ENCODE measurements around the gene C20orf96. TPM values are rescaled to one million over a fixed set of nuclear protein-coding genes. Genes with fewer than 3 reads are reported as not detected.

Gene C20orf96
- total RNA-seq, 1 experiment from 2014 or later, result 20.5 TPM

DNA sequence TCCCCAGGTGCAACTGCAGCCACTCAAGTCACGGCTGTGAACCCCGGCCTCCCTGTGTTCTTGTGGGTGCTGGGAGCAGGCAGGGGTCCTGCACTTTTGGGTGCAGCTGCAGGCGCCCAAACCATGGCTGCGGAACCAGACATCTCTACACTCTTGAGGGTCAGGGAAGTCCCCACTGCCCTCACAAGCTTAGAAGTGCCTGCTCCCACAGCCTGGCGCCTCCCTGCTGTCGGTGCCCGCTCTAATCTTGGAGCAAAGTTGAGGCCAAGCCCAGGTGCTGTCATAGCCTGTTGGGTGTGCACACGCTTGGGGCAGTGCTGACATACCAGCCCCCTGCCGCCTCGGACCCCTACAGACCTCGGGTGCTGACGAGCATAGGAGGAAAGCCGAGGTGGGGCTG is 26.8 kb downstream of the C20orf96 start:
- no peaks in the 10 kb centered on the region for H3K9me3 ChIP-seq (ENCODE audit: control insufficient read depth, insufficient read depth, low read depth, low read length)
- intact Hi-C loops (cut with micrococcal nuclease; ENCODE audit: unreplicated experiment) (no loop called here), in situ Hi-C loops (cut with HindIII; ENCODE audit: low pct_unique_long_range_greater_than_20kb, low sequenced_read_pairs) (no loop called here)
- H3K36me3 ChIP-seq (ENCODE audit: control insufficient read depth, insufficient read depth, low read length), result no peaks in the 10 kb centered on the region
- POLR2A ChIA-PET, result no interaction called here
- no peaks in the 10 kb centered on the region; the same call in 1 of the 2 replicates for H3K27me3 ChIP-seq (ENCODE audit: control insufficient read depth, insufficient read depth, low read length)
- CTCF ChIA-PET, result interaction anchor here (0.6 kb wide), 1 partner anchor 23 kb away, joined by 3 read pairs; no protein-coding TSS in a partner anchor
- no peak overlapping the region for H3K27ac ChIP-seq (ENCODE audit: low read length)
- no peak for ATAC-seq
- DNase-seq (ENCODE audit: low read depth, low spot score), result no peak
- no peaks in the 10 kb centered on the region for H3K4me1 ChIP-seq (ENCODE audit: control insufficient read depth, insufficient read depth, low read length)
- no peak overlapping the region for H3K4me3 ChIP-seq (ENCODE audit: low read depth in 2 of 2, low read length in 2 of 2)
- BruUV-seq (replicated peaks), result no TSS peak
- TF ChIP-seq, protein P1, sequence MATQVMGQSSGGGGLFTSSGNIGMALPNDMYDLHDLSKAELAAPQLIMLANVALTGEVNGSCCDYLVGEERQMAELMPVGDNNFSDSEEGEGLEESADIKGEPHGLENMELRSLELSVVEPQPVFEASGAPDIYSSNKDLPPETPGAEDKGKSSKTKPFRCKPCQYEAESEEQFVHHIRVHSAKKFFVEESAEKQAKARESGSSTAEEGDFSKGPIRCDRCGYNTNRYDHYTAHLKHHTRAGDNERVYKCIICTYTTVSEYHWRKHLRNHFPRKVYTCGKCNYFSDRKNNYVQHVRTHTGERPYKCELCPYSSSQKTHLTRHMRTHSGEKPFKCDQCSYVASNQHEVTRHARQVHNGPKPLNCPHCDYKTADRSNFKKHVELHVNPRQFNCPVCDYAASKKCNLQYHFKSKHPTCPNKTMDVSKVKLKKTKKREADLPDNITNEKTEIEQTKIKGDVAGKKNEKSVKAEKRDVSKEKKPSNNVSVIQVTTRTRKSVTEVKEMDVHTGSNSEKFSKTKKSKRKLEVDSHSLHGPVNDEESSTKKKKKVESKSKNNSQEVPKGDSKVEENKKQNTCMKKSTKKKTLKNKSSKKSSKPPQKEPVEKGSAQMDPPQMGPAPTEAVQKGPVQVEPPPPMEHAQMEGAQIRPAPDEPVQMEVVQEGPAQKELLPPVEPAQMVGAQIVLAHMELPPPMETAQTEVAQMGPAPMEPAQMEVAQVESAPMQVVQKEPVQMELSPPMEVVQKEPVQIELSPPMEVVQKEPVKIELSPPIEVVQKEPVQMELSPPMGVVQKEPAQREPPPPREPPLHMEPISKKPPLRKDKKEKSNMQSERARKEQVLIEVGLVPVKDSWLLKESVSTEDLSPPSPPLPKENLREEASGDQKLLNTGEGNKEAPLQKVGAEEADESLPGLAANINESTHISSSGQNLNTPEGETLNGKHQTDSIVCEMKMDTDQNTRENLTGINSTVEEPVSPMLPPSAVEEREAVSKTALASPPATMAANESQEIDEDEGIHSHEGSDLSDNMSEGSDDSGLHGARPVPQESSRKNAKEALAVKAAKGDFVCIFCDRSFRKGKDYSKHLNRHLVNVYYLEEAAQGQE (IDR thresholded peaks at IDR 0.05; ENCODE audit: insufficient read depth in 1 of 2, low read depth in 2 of 2, low read length in 1 of 2), result no peak
- TF ChIP-seq, protein P2, sequence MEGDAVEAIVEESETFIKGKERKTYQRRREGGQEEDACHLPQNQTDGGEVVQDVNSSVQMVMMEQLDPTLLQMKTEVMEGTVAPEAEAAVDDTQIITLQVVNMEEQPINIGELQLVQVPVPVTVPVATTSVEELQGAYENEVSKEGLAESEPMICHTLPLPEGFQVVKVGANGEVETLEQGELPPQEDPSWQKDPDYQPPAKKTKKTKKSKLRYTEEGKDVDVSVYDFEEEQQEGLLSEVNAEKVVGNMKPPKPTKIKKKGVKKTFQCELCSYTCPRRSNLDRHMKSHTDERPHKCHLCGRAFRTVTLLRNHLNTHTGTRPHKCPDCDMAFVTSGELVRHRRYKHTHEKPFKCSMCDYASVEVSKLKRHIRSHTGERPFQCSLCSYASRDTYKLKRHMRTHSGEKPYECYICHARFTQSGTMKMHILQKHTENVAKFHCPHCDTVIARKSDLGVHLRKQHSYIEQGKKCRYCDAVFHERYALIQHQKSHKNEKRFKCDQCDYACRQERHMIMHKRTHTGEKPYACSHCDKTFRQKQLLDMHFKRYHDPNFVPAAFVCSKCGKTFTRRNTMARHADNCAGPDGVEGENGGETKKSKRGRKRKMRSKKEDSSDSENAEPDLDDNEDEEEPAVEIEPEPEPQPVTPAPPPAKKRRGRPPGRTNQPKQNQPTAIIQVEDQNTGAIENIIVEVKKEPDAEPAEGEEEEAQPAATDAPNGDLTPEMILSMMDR (IDR thresholded peaks at IDR 0.05), result no peak
- TF ChIP-seq SIN3A (IDR thresholded peaks at IDR 0.05; ENCODE audit: borderline replicate concordance, insufficient read depth, low read depth, low read length) (no peak), POLR2AphosphoS5 (IDR thresholded peaks at IDR 0.05; ENCODE audit: low read depth, low read length) (no peak)

DNA sequence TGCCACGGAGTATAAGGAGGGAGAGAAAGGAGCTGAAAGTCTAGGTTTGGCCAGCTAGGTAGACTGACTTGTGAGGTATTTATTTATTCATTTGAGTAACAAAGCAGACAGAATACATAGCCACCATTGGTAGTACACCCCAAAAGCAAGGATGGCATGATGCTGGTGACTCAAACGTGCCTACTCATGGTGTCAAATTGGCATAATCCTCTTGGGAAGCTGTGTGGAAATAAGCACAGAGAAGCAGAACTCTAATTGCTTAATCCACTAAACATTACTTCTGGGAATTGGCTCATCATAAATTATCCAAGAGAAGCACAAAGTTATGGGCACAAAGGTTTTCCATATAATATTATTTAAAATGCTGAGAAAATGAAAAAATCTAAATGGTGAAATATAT is 30.6 kb downstream of the C20orf96 start:
- intact Hi-C loops (cut with micrococcal nuclease; ENCODE audit: unreplicated experiment) (loop anchor here (5.0 kb wide), 1 partner anchor 43 kb away; no protein-coding TSS in a partner anchor), in situ Hi-C loops (cut with HindIII; ENCODE audit: low pct_unique_long_range_greater_than_20kb, low sequenced_read_pairs) (no loop called here)
- TF ChIP-seq, protein P1 (IDR thresholded peaks at IDR 0.05; ENCODE audit: insufficient read depth in 1 of 2, low read depth in 2 of 2, low read length in 1 of 2), result no peak
- TF ChIP-seq TCF7L2 (IDR thresholded peaks at IDR 0.05; ENCODE audit: low read depth, low read length), result no peak
- TF ChIP-seq SIN3A (IDR thresholded peaks at IDR 0.05; ENCODE audit: borderline replicate concordance, insufficient read depth, low read depth, low read length), result no peak
- TF ChIP-seq, protein P2 (IDR thresholded peaks at IDR 0.05), result no peak
- no peak for TF ChIP-seq POLR2AphosphoS5 (IDR thresholded peaks at IDR 0.05; ENCODE audit: low read depth, low read length)
- ATAC-seq (no peak), DNase-seq (ENCODE audit: low read depth, low spot score) (no peak)
- CTCF ChIA-PET, result no interaction called here
- no peaks in the 10 kb centered on the region for H3K4me1 ChIP-seq (ENCODE audit: control insufficient read depth, insufficient read depth, low read length)
- no peaks in the 10 kb centered on the region for H3K9me3 ChIP-seq (ENCODE audit: control insufficient read depth, insufficient read depth, low read depth, low read length)
- H3K4me3 ChIP-seq (ENCODE audit: low read depth in 2 of 2, low read length in 2 of 2), result no peak overlapping the region
- POLR2A ChIA-PET, result no interaction called here
- no peaks in the 10 kb centered on the region; the same call in 1 of the 2 replicates for H3K27me3 ChIP-seq (ENCODE audit: control insufficient read depth, insufficient read depth, low read length)
- no TSS peak for BruUV-seq (replicated peaks)
- no peaks in the 10 kb centered on the region for H3K36me3 ChIP-seq (ENCODE audit: control insufficient read depth, insufficient read depth, low read length)
- H3K27ac ChIP-seq (ENCODE audit: low read length), result no peak overlapping the region
